ENCODE data around the gene HOXD10.

GRCh38 chr2:176075481-176075880 is 41.1 kb upstream of the HOXD10 start:
- TF ChIP-seq POLR2A (IDR thresholded peaks at IDR 0.05) (no peak), POLR2AphosphoS5 (IDR thresholded peaks at IDR 0.05) (no peak)
- TF ChIP-seq, protein P1, sequence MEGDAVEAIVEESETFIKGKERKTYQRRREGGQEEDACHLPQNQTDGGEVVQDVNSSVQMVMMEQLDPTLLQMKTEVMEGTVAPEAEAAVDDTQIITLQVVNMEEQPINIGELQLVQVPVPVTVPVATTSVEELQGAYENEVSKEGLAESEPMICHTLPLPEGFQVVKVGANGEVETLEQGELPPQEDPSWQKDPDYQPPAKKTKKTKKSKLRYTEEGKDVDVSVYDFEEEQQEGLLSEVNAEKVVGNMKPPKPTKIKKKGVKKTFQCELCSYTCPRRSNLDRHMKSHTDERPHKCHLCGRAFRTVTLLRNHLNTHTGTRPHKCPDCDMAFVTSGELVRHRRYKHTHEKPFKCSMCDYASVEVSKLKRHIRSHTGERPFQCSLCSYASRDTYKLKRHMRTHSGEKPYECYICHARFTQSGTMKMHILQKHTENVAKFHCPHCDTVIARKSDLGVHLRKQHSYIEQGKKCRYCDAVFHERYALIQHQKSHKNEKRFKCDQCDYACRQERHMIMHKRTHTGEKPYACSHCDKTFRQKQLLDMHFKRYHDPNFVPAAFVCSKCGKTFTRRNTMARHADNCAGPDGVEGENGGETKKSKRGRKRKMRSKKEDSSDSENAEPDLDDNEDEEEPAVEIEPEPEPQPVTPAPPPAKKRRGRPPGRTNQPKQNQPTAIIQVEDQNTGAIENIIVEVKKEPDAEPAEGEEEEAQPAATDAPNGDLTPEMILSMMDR (IDR thresholded peaks at IDR 0.05): no peak
